Body of pancreas (tissue), 4 donors: ENCODE measurements around the gene CLK1. TPM values are rescaled to one million over a fixed set of nuclear protein-coding genes. Genes with fewer than 3 reads are reported as not detected.
A peak's percentile ranks its signal among the peaks of the same experiment; 100 is the strongest.
"Not testable (repeated sequence)": the region's sequence is repeated elsewhere in the genome, so short reads cannot be mapped to it uniquely, and the experiment has no call there.

Source experiments
- ATAC-seq: fragments of 150-250 bp; one replicate; pipeline ENCODE4 v1.9.1; 2016
- DNase-seq, 4 donors: peaks; one replicate each; pipeline ENCODE4 v3.0.0-alpha.2; 2019
- H3K27ac ChIP-seq, 4 donors: fragments of 200-600 bp; sonication (generic); 1 replicate in 3 of 4; 2 replicates in 1 of 4; pipeline versions ENCODE4 v1.5.1 to v1.6.1; 2016 to 2019; ENCODE audit warnings: mild to moderate bottlenecking in 1 of 4, mixed read lengths in 1 of 4, moderate library complexity in 1 of 4
- H3K27me3 ChIP-seq, 2 donors: fragments of 200-600 bp; sonication (generic); one replicate each; pipeline ENCODE4 v1.6.0; 2016; ENCODE audit warnings: mild to moderate bottlenecking in 1 of 2
- H3K36me3 ChIP-seq, 2 donors: fragments of 200-600 bp; sonication (generic); replicated peaks in 1 of 2; 2 replicates each; pipeline ENCODE4 v1.5.1; 2016; ENCODE audit warnings: low read depth in 2 of 2; ENCODE audit not compliant: insufficient read depth in 1 of 2
- H3K4me1 ChIP-seq: fragments of 200-600 bp; sonication (generic); one replicate; pipeline ENCODE4 v1.6.0; 2016
- H3K4me3 ChIP-seq, 2 donors: fragments of 200-600 bp; sonication (generic); 1 replicate in 1 of 2; 2 replicates in 1 of 2; pipeline ENCODE4 v1.5.1; 2016 to 2019
- H3K9me3 ChIP-seq, 3 donors: fragments of 200-600 bp; sonication (generic); 1 replicate in 2 of 3; 2 replicates in 1 of 3; pipeline ENCODE4 v1.5.1; 2016
- POLR2A ChIP-seq, 3 donors: fragments of 450-650 bp; IDR thresholded peaks; one replicate each; pipeline ENCODE4 v1.6.1; 2016; ENCODE audit warnings: antibody characterized with exemption in 3 of 3, mild to moderate bottlenecking in 2 of 3
- WGBS, 2 donors: methylation state at CpG; one replicate each; pipeline ENCODE4 v1.1.5; 2017; 5-methylcytosine and 5-hydroxymethylcytosine counted together
- intact Hi-C: fragments of 100-400 bp; cut with DNase I; formaldehyde crosslinking; loops from one replicate; pipeline ENCODE4 v1.15.1; 2023
- total RNA-seq, 2 donors: library from RNA; depleted of rRNA; stranded (reverse); fragments of >200 nt; gene quantifications; one replicate each; pipeline ENCODE4 v1.1.0, GENCODE V29; 2016
- TF ChIP-seq, protein P1 (sequence below), 7 experiments: fragments of 450-650 bp in 4 of 7; fragments of 200-600 bp in 3 of 7; sonication (generic) in 3 of 7; IDR thresholded peaks; one replicate each; pipeline ENCODE4 v1.5.1; 2016 to 2019; ENCODE audit warnings: antibody characterized with exemption in 7 of 7

The CLK1 gene
- total RNA-seq, 2 donors from 2014 or later: 143 to 151 TPM

DNA sequence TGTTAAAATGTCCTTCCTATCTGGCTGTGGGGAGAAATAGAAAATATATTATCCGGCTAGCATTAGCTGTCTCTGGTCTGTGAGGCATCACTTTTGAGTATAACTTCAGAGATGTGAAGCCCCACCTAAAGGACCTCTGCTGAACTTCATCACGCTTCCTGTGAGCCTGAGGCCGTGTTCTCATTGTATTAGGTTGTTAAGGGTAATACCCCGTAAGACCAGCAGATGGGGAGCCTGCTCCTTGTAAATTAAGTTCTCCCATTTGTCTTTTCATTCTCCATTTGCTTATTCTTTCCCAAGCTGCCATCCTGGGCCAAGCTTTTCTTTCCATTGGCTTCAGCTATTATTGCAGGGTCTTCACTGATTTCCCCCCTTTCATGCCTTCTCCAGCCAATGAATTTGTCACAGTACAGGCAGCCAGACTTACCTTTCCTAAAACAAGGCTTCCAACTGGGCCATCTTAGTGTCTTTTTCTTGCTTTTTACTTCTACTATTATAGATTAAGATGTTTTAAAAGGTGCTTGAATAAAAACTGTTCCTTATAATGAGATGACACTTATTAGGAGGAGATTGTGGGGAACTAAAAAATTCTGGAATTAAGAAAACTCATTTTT, 37.1 kb upstream of the CLK1 start:
- no peaks in the 10 kb centered on the region for H3K27me3 ChIP-seq
- ATAC-seq: peak; percentile 96
- intact Hi-C loops: loop anchor here (5.0 to 10.0 kb wide), 2 partner anchors 173 to 276 kb away; partner anchors contain the start of genes HYCC2 and NDUFB3

GRCh38 chr2:200899482-200899881, 35.0 kb upstream of the CLK1 start:
- no peak for DNase-seq
- Histone ChIP-seq H3K4me1 (peaks cover 3% of the 10 kb centered on the region), H3K36me3 (peaks cover 4 to 21% of the 10 kb centered on the region in 2 donors), H3K27me3 (no peaks in the 10 kb centered on the region), H3K9me3 (no peaks in the 10 kb centered on the region), H3K4me3 (no peak overlapping the region), H3K27ac (no peak overlapping the region)
- no peak for ATAC-seq
- no peak for TF ChIP-seq POLR2A (IDR thresholded peaks at IDR 0.05)
- intact Hi-C loops: no loop called here

More for the DNA sequence above, 37.1 kb upstream of the CLK1 start:
- Histone ChIP-seq H3K4me3 (no peak overlapping the region), H3K9me3 (no peaks in the 10 kb centered on the region), H3K4me1 (peaks cover 3% of the 10 kb centered on the region), H3K27ac (no peak overlapping the region), H3K36me3 (peaks cover 0 to 19% of the 10 kb centered on the region in 2 donors)
- 9 to 16% methylated on average over 4 of the region's 4 CpGs for WGBS, 2 donors
- peak; percentile 66 to 85 (median 74) for DNase-seq
- TF ChIP-seq POLR2A (IDR thresholded peaks at IDR 0.05): no peak
- TF ChIP-seq, protein P1, sequence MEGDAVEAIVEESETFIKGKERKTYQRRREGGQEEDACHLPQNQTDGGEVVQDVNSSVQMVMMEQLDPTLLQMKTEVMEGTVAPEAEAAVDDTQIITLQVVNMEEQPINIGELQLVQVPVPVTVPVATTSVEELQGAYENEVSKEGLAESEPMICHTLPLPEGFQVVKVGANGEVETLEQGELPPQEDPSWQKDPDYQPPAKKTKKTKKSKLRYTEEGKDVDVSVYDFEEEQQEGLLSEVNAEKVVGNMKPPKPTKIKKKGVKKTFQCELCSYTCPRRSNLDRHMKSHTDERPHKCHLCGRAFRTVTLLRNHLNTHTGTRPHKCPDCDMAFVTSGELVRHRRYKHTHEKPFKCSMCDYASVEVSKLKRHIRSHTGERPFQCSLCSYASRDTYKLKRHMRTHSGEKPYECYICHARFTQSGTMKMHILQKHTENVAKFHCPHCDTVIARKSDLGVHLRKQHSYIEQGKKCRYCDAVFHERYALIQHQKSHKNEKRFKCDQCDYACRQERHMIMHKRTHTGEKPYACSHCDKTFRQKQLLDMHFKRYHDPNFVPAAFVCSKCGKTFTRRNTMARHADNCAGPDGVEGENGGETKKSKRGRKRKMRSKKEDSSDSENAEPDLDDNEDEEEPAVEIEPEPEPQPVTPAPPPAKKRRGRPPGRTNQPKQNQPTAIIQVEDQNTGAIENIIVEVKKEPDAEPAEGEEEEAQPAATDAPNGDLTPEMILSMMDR (IDR thresholded peaks at IDR 0.05): peak; percentile 16 to 88 (median 74)

DNA sequence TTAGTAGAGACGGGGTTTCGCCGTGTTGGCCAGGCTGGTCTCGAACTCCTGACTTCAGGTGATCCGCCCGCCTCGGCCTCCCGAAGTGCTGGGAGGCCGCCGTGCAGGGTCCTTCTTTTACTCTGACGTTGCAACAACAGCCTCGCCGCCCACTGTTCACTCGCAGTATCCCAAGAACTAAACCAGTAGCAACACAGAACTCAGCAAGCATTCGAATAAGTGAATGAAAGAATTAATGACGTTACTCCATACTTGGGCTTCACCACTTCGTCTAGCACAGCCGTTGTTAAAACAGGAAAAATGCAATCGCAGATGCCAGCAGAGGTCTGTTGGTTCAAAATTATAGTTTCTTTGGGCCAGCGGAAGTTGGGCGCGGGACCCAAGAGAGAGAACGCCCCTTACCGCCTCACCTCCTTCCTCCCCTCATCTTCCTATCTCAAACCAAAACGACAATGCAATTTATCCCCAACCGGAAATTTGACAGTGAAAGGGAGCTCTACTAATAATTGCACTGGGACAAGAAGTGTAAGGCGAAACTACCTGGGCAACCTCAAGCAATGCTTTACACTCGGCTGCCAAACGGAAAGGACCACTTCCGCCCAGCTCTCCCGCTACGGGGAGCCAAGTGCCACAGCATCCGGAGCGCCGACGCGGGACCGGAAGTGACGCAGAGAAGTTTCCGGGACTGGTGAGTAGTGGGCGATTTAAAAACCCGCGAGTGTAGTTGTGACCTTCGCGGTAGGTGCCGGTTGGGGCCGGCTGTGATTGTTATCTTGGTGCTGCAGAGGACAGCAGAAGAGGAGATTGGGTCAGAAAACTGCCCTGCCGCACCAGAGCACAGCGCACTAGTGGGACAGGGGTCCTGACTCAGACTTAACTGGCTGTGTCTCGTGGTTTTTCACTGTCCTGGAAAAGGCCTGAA, 24.5 kb upstream of the CLK1 start, which contains the start of the genes NIF3L1 and PPIL3:
NIF3L1 (plus strand) TSS at position 668 of the 922 bp plus-strand sequence. CDS start 2,573 bp downstream, outside the sequence.
PPIL3 (minus strand) TSS at position 374 of the 922 bp plus-strand sequence. CDS start 1,462 bp downstream, outside the sequence.
- Histone ChIP-seq H3K4me1 (peaks cover 31% of the 10 kb centered on the region), H3K27ac (peak within 1 kb of the TSS; percentile 86 to 99 (median 96)), H3K36me3 (peaks cover 0 to 3% of the 10 kb centered on the region in 2 donors), H3K27me3 (no peaks in the 10 kb centered on the region), H3K9me3 (no peaks in the 10 kb centered on the region), H3K4me3 (peak within 1 kb of the TSS; percentile 27 to 85)
- WGBS, 2 donors: 0% methylated on average over 27 to 50 of the region's 50 CpGs
- intact Hi-C loops: no loop called here
- ATAC-seq (peak; percentile 96), DNase-seq (peak; percentile 95 to 98 (median 96))
- TF ChIP-seq, protein P1 (IDR thresholded peaks at IDR 0.05): peak in 2 of 7 experiments; percentile 5 to 7
- TF ChIP-seq POLR2A (IDR thresholded peaks at IDR 0.05): peak in 2 of 3 donors; percentile 75 to 80

- H3K27ac ChIP-seq, DNase-seq: not testable (repeated sequence)
- H3K36me3 ChIP-seq: peaks cover 6 to 18% of the 10 kb centered on the region in 2 donors
Observed at GRCh38 chr2:200881715-200882249, 17.3 kb upstream of the CLK1 start.

DNA sequence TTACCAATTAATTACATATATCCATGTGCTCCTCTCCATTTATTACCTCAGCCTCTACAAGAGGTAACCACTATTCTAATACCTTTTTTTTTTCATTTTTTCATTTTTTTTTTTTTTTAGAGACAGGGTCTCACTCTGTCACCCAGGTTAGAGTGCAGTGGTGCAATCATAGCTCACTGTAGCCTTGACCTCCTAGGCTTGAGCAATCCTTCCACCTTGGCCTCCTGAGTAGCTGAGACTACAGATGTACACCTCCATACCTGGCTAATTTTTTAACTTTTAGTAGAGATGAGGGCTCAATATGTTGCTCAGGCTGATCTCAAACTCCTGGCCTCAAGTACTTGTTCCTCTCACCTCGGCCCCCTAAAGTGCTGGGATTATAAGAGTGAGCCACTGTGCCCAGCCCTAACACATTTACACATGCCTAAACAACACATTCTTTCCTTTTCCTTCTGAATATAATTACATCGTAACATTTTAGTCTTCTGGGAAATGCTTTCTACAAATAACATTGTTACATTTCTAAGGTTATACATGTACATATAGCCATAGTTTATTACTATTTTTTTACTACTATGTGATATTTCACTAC, 13.9 kb upstream of the CLK1 start:
- 88 to 94% methylated on average over 2 of the region's 2 CpGs for WGBS, 2 donors
- intact Hi-C loops: no loop called here
- ATAC-seq: no peak
- DNase-seq: no peak
- no peaks in the 10 kb centered on the region for H3K4me1 ChIP-seq
- peaks cover 6 to 13% of the 10 kb centered on the region in 2 donors for H3K36me3 ChIP-seq
- no peak overlapping the region for H3K27ac ChIP-seq
- H3K9me3 ChIP-seq: no peaks in the 10 kb centered on the region
- TF ChIP-seq POLR2A (IDR thresholded peaks at IDR 0.05): no peak
- TF ChIP-seq, protein P1 (IDR thresholded peaks at IDR 0.05): no peak
- no peaks in the 10 kb centered on the region for H3K27me3 ChIP-seq
- H3K4me3 ChIP-seq: no peak overlapping the region

More at GRCh38 chr2:200881715-200882249, 17.3 kb upstream of the CLK1 start:
- intact Hi-C loops, H3K27me3 ChIP-seq, ATAC-seq, H3K4me3 ChIP-seq, H3K4me1 ChIP-seq, H3K9me3 ChIP-seq: not testable (repeated sequence)
- 81 to 89% methylated on average over 2 of the region's 2 CpGs for WGBS, 2 donors
